NCI-H82 treated with DMSO at 0.1 percent for 48 hours (cell line): ENCODE measurements around the gene HRH2.
A peak's percentile ranks its signal among the peaks of the same experiment; 100 is the strongest.
"Not testable (repeated sequence)": the region's sequence is repeated elsewhere in the genome, so short reads cannot be mapped to it uniquely, and the experiment has no call there.

Experiments
- DNase-seq: peaks from one replicate; lab custom pipeline; 2025; ENCODE audit not compliant: unreplicated experiment; lab: John Stamatoyannopoulos, UW

The HRH2 gene

GRCh38 chr5:175642998-175643397 lies 14.9 kb upstream of the HRH2 start:
- DNase-seq: no peak

GRCh38 chr5:175646251-175646650 lies 11.6 kb upstream of the HRH2 start:
- no peak for DNase-seq

- no peak for DNase-seq
These were observed 7.9 kb upstream of the HRH2 start for GRCh38 chr5:175649967-175650366.

GRCh38 chr5:175650430-175651205 lies 7.3 kb upstream of the HRH2 start:
- not testable (repeated sequence) for DNase-seq

GRCh38 chr5:175652741-175653663 lies 4.9 kb upstream of the HRH2 start:
- no peak for DNase-seq

- DNase-seq: no peak
These were observed 4.1 kb upstream of the HRH2 start for GRCh38 chr5:175653763-175654162.

- no peak for DNase-seq
These were observed 3.5 kb upstream of the HRH2 start for GRCh38 chr5:175654339-175654738.

GRCh38 chr5:175654807-175655206 lies 3.1 kb upstream of the HRH2 start:
- no peak for DNase-seq

GRCh38 chr5:175655411-175655810 lies 2.5 kb upstream of the HRH2 start:
- DNase-seq: peak; percentile 69

- no peak for DNase-seq
These were observed 905 bp upstream of the HRH2 start for GRCh38 chr5:175656966-175657365.

- no peak for DNase-seq
These were observed 651 bp downstream of the HRH2 start for GRCh38 chr5:175658299-175659145.

- DNase-seq: peak; percentile 63
These were observed 1.8 kb downstream of the HRH2 start for GRCh38 chr5:175659546-175660253.

- no peak for DNase-seq
These were observed 5.6 kb downstream of the HRH2 start for GRCh38 chr5:175663186-175664184.

GRCh38 chr5:175664723-175665122 lies 6.9 kb downstream of the HRH2 start:
- DNase-seq: no peak

GRCh38 chr5:175666216-175666615 lies 8.3 kb downstream of the HRH2 start:
- no peak for DNase-seq

GRCh38 chr5:175668006-175668405 lies 10.1 kb downstream of the HRH2 start:
- DNase-seq: no peak

- DNase-seq: no peak
These were observed 12.5 kb downstream of the HRH2 start for GRCh38 chr5:175670372-175670771.

GRCh38 chr5:175671013-175671412 lies 13.1 kb downstream of the HRH2 start:
- DNase-seq: no peak

- DNase-seq: no peak
These were observed 15.2 kb downstream of the HRH2 start for GRCh38 chr5:175672976-175673648.
